ENCODE results near the gene SLC25A28.
"Not testable (repeated sequence)": the region's sequence is repeated elsewhere in the genome, so short reads cannot be mapped to it uniquely, and the experiment has no call there.

Gene SLC25A28

DNA sequence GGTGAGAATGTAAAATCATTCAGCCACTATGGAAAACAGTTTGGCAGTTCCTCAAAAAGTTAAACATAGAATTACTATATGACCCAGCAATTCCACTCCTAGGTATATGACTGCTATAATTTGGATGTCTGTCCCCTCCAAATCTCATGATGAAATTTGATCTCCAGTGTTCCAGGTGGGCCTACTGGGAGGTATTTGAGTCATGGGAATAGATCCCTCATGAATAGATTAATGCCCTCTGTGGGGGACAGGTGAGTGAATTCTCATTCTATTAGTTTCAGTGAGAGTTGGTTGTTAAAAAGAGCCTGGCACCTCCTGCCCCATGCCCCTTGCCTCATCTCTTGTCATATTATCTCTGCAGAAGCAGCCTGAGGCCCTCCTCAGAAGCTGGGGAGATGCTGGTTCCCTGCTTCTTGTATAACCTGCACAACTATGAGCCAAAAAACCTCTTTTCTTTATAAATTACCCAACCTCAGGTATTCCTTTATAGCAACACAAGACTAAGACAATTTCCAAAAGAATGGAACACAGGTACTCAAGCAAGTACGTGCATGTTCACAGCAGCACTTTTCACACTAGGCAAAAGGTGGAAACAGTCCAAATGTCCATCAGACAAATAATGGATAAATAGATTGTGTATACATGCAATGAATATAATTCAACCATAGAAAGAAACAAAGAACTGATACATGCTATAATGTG, 8.8 kb upstream of the SLC25A28 start:
- no peak for DNase-seq

DNA sequence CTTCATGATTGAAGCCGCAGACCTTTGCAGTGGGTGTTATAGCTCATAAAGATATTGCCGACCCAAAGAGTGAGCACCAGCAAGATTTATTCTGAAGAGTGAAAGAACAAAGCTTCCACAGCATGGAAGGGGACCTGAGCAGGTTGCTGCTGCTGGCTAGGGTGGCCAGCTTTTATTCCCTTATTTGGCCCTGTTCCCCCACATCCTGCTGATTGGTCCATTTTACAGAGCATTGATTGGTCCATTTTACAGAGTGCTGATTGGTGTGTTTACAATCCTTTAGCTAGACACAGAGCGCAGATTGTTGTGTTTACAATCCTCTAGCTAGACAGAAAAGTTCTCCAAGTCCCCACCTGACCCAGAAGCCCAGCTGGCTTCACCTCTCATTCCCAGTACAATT, 4.9 kb upstream of the SLC25A28 start:
- not testable (repeated sequence) for DNase-seq

DNA sequence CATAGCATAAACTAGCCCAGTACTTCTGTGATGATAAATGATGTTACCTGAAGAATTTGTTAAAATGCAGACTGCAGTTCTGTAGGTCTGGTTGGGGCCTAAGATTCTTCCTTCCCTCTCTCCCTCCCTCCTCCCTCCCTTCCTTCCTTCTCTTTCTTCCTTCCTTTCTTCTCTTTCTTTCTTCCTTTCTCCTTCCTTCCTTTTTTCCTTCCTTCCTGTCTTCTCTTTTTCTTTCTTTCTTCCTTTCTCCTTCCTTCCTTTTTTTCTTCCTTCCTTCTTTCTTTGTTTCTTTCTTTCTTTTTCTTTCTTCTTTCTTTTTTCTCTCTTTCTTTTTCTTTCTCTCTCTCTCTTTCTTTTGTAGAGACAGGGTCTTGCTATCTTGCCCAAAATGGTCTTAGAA, 3.7 kb upstream of the SLC25A28 start:
- no peak for DNase-seq

DNA sequence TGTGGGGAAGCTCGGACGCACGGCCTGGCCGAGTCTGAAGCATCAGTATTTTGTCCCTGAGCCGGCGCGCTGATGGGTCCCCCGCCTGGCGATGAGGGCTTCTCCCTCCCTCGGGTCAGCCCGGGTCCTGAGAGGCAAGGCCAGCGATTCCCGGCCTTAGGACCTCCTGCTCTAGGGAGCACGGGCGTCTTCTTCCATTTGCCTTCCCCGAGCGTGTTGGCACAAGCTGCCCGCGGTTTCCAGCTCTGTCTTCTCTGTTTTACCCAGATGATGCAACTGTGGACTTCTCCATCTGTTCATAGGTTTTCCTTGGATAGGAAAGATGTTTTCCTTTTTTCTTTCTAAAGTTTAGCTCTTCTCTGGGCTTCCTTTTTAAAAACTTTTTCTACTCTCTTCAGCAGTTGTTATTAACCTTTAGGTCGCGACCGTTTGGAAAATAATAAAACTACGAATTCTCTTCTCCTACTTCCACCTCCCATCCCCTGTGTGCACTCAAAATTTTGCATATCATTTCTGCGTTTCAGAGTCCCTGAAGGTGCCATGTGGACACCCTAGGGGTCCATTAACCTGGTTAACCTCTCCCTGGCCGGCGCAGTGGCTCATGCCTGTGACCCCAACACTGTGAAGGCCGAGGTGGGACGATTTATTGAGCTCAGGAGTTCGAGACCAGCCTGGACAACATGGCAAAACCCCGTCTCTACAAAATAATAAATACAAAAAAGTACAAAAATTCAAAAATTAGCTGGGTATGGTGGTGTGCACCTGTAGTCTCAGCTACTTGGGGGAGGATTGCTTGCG, 1.4 kb upstream of the SLC25A28 start:
- DNase-seq, result no peak

DNA sequence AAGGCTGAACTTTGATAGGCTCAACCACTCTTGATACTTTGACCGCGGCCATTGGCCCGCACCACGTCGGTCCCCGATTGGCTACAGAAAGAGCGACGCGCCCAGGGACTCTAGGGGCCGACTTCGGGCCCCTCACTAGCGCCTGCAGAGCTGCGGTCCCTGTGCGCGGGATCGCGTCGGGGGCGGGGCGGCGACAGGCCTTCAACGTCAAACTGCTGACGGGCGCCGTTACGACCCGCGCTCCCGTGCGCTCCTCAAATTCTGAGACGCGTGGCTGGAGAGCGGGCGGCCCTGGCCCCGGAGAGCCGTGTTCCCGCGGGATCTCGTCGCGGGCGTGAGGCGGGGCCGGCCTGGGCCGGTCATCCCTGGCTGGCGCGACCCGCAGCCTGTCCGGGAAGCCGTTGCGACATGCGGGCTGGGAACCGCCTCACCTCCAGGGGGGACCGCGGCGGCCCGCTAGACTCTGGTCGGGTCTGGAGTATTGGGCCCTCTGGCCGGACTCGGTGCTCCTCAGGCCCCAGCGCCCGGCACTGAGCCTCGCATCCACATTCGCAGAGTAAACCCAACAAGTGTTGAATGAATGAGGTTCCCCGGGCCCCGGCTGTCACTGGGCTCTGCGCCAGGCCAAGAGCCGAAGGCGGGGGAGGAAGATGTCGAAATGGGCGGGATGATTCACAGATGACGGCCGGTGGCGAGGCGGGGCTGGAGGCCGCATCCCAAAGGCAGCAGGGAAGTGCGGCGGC, 643 bp upstream of the SLC25A28 start:
- peak; percentile 38 to 66 for DNase-seq

DNA sequence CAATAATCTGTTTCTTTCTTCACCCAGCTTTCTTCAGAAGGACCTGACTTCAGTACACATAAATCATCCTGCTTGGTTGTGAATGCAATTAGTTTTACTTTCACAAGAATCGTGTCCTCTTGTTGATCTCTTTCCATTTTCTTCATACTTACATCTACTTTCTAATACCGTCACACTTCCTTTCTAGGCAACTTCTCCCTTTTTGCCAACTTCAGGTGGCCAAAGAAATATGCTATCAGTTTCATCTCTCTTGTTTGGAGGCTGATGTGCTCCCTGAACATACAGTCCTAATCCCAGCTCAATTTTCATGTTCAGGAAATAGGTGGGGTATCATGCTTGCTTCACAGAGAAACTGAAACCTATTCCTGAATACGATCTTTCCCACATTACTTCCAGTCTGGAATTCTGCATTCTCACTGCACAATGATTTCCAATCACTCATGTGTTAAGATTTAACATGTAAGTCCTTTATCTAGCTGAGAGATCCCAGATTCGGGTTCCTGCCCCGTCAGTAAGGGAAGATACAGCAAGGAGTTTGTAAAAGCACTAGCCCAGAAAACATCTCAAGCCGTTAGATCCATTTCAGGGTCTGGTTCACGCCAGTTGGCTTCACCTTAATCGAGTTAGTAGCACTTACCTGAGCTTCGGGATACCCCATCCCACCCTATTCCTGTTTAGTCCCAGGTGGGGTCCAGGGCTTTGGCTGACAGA, 994 bp downstream of the SLC25A28 start:
- DNase-seq, result no peak

DNA sequence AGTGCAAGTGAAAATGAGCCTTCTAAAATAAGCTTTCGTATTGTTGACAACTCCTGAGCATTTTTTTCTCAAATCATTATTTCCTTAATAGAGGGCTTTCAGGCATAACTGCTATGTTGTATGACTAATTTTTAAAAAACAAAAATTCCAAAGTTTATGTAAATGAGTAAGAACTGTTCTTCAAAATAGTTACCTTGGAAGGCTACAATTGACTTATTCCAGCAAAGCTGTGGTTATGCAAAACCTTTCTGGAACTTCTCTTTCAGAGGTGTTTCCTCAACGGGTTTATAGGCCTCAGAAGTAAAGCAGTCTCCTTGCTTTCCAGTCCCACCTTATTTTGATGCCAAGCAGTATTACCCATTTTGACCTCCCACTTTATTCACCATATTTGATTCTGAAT, 2.5 kb downstream of the SLC25A28 start:
- DNase-seq, result no peak

DNA sequence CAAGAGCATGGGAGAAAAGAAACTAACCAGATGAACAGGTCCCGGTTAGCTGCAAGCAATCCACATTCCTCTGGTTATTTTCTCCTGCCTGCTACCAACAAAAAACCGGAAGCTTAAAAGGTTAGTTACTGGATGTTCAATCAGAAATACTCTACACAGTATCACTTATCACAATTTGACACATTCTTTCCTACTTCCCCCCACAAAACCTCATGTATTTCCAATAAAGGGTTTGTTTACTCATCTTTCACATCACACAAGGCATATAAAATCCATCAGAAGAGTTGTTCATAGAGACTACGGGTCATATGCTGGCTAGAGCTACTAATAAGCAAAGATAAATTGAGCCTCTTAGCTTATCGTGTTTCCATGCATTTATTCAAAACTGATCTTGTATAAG, 4.8 kb downstream of the SLC25A28 start:
- no peak for DNase-seq

DNA sequence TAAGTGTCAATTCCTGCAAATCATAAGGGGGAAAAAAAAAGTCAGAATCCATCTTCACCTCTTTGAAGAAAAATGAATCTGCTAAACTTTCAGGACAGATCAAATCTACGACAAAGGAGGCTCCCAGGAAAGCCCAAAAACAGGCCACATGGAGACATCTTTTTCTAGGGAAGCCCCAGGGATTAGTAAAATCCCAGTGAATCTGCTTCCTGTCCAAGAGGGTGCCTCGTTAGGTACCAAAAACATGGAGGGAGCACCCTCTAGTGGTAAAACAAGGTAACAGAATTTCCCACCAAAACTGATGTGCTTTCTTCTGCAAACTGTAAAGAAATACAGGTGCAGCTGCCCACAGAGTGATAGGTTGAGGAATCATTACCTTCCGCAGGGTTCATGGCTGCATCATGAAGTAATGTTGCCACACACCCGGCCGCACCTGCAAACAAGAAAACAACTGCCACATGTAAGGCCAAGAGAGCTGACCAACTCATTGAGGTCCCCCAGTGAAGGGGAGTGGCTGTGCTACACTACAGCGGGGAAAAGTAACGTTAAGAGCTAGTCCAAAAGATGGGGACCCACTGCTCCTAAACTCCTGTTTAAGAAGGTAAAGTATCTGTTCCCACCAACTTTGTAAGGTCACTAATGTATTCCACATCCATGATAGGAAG, 7.9 kb downstream of the SLC25A28 start:
- peak; percentile 5 to 41 for DNase-seq

DNA sequence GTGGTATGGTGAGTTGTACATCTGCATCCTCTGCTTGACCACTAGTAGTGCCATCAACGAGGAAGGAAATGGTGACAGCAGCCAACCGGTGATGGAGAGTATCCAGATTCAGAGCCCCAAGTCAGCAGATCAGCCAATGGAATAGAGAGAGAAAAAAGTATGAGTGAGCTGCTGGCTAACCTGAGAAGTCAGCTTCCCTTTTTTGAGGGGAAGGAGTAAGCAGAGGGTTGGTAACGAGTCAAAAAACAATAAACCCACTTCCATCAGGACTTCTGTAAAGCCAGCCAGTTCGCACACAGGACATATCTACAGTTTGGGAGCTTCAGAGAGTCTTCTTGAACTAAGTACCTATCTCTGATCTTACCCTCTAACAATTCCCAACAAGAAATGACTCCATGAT, 8.9 kb downstream of the SLC25A28 start:
- no peak for DNase-seq

DNA sequence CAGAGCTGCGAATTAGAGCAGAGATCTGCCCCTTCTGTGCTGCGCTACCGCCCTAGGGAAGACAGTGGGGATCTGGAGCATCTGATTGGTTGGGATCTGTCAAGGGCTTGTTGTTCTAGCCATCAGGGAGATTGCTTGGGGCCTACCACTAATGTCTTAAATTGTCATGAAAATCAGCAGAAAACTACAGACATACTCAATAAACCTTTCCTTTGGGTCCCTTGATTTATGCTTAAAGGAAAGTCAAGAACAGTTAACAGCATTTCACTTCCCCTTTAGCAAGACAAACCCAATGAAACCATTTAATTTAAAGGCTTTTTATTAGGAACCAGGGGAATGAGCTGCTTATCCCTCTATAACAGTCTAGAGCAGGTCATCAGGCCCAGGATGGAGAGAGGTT, 10.0 kb downstream of the SLC25A28 start:
- no peak for DNase-seq

DNA sequence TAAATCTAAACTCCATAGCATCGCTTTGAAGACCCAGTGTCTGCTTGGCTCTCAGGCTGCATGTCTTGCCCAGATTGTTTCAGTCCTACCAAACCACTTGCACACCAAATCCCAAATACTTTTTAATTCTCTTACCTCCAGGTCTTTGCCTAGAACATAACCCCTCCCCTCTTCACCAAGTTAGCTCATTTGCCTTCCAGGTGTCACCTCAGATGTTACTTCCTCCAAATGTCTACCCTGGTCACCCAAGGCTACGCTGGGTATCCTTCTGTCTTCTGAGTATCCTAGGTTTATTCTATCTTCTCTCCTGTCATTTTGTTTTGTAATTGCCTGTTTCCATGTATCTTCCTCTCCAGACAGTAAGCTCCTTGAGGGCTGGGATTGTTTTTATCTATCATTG, 11.1 kb downstream of the SLC25A28 start:
- no peak for DNase-seq

DNA sequence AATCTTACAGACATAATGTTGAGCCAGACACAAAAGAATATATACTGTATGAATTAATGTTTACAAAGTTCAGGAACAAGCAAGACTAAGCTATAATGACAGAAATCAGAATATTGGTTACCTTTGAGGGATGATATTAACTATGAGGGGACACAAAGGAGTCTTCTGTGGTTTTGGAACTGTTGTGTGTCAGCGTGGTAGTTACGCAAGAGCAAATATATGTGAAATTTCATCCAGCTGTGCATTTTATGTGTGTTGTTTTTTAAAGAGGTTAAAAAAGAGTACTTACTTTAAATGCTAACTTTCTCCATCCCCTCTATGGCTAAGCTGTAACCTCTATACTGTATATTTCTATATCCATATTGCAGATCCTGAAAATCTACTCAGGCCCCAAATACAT, 14.9 kb downstream of the SLC25A28 start:
- no peak for DNase-seq

DNA sequence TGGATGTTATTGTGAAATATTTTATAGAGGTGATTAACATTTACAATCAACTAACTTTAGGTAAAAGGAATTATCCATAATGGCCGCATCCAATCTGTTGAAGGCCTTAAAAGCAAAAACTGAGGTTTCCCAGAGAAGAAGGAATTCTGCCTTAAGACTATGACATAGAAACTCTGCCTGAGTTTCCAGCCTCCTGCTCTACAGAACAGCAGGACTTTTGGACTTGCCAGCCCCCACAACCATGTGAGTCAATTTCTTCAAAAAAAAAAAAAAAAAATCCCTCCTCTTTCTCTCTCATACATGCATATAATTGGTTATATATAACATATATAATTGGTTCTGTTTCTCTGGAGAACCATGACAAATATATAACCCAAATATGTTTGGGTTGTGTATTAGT, 15.4 kb downstream of the SLC25A28 start:
- DNase-seq, result no peak

DNA sequence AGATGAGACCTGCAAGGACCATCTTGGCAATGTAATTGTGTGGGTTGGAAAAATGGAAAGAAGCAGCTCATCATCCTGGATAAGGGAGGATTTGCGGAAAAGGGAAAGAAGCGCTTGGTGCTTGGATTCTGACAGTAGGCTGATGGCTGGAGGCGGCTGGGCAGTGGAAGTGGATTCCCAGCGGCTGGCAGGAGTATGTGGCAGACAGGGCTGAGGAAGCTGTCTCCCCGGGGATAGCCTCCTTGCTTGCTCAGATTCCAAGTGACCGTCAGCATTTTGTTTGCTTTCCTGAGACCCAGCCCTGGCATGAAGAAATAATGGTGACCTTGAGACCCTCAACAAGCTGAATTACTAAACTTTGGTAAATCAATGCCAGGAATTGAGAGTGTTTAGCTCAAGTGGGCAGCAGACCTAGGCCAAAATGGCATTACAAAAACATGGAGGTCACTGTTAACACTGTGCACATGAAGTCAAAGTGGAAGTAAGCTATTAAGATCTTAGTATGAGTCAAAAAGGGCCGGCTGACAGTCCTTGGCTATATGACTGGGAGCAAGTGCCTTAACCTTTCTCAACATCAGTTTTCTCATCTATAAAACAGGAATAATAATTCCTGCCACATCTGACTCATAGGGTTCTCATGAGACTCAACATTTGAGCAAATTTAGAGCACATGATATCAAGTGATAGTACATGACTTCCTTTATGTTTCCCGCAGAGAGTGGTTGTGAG, 21.3 kb downstream of the SLC25A28 start:
- DNase-seq, result no peak

DNA sequence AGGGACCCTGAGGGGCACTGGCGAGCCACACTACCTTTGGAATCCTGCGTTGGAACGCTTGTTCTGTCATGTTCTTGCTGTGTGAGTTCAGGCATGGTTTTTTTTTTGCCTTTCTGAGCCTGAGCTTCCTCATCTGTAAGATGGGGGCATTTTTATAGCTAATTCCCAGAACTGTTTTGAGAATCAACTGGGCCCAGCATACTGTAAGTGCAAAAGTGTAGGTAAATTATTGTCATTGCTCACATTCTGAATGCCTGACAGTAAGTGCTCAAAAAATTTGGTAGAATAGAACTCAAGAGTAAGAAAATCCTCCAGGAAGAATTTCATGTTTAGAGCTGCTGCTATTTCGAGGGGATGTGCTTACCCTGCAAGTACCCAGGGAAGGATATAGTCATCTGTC, 22.2 kb downstream of the SLC25A28 start:
- DNase-seq, result no peak

DNA sequence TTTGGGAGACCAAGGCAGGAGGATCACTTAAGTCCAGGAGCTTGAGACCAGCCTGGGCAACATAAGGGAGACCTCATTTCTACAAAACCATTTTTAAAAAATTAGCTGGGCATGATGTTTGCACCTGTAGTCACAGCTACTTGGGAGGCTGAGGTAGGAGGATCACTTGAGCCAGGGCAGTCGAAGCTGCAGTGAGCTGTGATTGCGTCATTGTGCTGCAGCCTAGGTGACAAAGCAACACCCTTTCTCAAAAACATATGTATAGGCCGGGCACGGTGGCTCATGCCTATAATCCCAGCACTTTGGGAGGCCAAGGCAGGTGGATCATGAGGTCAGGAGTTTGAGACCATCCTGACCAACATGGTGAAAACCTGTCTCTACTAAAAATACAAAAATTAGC, 23.5 kb downstream of the SLC25A28 start:
- DNase-seq, result not testable (repeated sequence)

DNA sequence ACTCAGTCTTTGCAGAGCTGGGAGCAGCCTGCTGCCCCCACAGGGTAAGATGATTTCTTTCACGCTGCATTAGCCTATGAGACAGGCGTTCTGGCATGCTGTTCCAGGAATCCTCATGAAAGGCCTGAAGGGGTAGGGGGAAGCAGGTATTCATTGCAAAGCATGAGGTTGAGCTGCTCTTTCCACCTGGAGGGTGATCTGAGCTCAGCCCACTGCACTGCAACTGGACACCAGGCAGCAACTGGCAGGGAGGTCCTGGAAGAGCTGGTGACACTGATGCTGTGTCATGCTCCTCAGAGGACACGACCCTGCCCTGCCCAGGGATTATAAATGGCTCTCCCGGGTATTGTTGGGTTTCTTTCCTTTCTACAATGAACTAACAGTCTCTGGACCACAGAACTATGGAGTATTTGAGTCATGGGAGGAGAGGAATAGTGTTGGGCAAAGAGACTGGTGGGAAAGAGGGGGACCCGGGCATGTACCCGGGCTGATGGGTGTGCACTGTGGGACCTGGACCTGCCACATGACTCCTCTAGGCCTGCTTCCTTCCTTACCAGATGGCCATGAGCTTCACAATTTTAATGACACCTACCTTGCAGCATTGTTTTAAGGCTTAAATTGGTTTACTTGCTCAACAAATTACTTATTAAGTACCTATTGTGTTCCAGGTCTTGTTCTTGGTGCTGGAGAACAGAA, 24.3 kb downstream of the SLC25A28 start:
- DNase-seq, result no peak

DNA sequence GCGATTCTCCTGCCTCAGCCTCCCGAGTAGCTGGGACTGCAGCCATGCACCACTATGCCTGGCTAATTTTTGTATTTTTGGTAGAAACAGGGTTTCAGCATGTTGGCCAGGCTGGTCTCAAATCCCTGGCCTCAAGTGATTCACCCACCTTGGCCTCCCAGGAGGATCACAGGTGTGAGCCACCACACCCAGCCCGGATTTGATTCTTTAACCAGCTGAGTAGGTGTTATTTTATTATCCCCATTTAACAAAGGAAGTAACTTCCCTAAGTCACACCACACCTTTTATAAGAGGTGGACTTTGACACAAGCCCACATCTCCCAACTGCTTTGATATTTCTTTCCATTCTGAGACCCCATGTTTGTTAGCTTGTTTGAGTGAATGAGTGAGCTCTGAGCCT, 25.0 kb downstream of the SLC25A28 start:
- no peak for DNase-seq

DNA sequence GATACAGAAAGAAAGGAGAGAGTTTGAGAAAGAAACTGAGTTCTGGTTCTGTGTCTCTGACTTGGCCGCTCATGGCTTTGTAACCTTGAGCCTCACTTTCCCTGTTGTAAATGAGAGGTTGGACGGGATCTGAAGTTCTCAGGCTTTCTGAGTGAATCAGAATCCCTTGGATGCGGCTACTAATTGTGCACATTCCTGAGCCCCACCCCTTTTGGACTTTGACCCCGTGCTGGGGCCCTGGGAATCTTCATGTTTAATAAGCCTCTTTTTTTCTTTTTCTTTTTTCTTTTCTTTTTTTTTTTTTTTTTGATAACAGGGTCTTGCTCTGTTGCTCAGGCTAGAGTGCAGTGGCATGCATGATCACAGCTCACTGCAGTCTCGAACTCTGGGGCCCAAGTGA, 26.9 kb downstream of the SLC25A28 start:
- no peak for DNase-seq

DNA sequence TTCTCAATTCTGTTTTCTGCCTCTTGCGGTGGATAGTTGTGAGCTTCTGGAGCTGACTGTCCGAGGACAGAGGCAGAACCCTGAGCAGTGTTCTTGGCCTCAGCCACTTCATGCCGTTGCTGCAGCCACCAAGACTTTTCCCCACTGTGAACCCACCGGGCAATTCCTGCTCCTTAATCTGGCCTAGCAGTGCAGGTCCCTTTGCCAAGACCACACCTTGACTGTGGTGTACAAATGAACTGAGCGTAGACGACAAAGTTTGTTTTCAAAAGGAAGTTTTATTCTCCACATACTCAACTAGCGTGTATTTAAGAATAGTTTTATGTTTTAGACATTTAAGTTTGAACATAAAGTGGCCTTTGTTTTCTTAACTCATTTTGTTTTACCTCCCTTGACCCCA, 29.4 kb downstream of the SLC25A28 start:
- DNase-seq, result no peak

Data from cerebellar nuclear complex (tissue), 1 donor.